Vagina (tissue), 2 donors: ENCODE results near the gene PRUNE2.

Experiments
- CTCF ChIP-seq, 3 experiments: fragments of 450-650 bp in 2 of 3; fragments of 200-600 bp in 1 of 3; sonication (generic) in 1 of 3; IDR thresholded peaks; one replicate each; pipeline ENCODE4 v1.5.1; 2017 to 2019; ENCODE audit warnings: antibody characterized with exemption in 3 of 3, mild to moderate bottlenecking in 2 of 3, moderate library complexity in 2 of 3
- POLR2A ChIP-seq, 2 donors: fragments of 450-650 bp; IDR thresholded peaks; one replicate each; pipeline ENCODE4 v1.6.1; 2017; ENCODE audit warnings: antibody characterized with exemption in 2 of 2, mild to moderate bottlenecking in 2 of 2, moderate library complexity in 2 of 2

- TF ChIP-seq CTCF (IDR thresholded peaks at IDR 0.05), result no peak
- TF ChIP-seq POLR2A (IDR thresholded peaks at IDR 0.05), result no peak
Measured at GRCh38 chr9:76798527-76798926, 107.4 kb downstream of the PRUNE2 start.
